Esophagus muscularis mucosa (tissue), 4 donors: ENCODE data around the gene NCOA7.

Experiments
- EP300 ChIP-seq: sonication (generic); formaldehyde crosslinking; IDR thresholded peaks from one replicate; pipeline ENCODE4 v1.6.1; 2017; ENCODE audit warnings: antibody characterized with exemption
- POLR2A ChIP-seq: fragments of 450-650 bp; IDR thresholded peaks from one replicate; pipeline ENCODE4 v1.6.1; 2017; ENCODE audit warnings: antibody characterized with exemption, moderate library complexity, mild to moderate bottlenecking, low read depth
- POLR2AphosphoS5 ChIP-seq, 2 donors: sonication (generic); formaldehyde crosslinking; IDR thresholded peaks; one replicate each; pipeline ENCODE4 v1.6.1; 2017; ENCODE audit warnings: antibody characterized with exemption in 2 of 2
- TF ChIP-seq, protein P1 (sequence below), 3 experiments: fragments of 200-600 bp in 2 of 3; fragments of 450-650 bp in 1 of 3; sonication (generic) in 2 of 3; IDR thresholded peaks; one replicate each; pipeline ENCODE4 v1.5.1; 2017 to 2019; ENCODE audit warnings: antibody characterized with exemption in 3 of 3, mild to moderate bottlenecking in 2 of 3, moderate library complexity in 1 of 3

- TF ChIP-seq POLR2A (no peak), POLR2AphosphoS5 (IDR thresholded peaks at IDR 0.05) (no peak), EP300 (no peak)
- TF ChIP-seq, protein P1, sequence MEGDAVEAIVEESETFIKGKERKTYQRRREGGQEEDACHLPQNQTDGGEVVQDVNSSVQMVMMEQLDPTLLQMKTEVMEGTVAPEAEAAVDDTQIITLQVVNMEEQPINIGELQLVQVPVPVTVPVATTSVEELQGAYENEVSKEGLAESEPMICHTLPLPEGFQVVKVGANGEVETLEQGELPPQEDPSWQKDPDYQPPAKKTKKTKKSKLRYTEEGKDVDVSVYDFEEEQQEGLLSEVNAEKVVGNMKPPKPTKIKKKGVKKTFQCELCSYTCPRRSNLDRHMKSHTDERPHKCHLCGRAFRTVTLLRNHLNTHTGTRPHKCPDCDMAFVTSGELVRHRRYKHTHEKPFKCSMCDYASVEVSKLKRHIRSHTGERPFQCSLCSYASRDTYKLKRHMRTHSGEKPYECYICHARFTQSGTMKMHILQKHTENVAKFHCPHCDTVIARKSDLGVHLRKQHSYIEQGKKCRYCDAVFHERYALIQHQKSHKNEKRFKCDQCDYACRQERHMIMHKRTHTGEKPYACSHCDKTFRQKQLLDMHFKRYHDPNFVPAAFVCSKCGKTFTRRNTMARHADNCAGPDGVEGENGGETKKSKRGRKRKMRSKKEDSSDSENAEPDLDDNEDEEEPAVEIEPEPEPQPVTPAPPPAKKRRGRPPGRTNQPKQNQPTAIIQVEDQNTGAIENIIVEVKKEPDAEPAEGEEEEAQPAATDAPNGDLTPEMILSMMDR (IDR thresholded peaks at IDR 0.05) = no peak
Observed at GRCh38 chr6:125863023-125863422, 72.3 kb downstream of the NCOA7 start.
